HG02840 (cell line): ENCODE measurements around the gene FBXO42.
"Not testable (repeated sequence)": the region's sequence is repeated elsewhere in the genome, so short reads cannot be mapped to it uniquely, and the experiment has no call there.

ENCODE experiments used
- ATAC-seq: cut with Tn5 transposase; IDR thresholded peaks from one replicate; pipeline ENCODE4 v1.9.1; 2021; ENCODE audit warnings: mild to moderate bottlenecking, moderate library complexity, moderate number of reproducible peaks; ENCODE audit not compliant: unreplicated experiment, low FRiP score

The FBXO42 gene

GRCh38 chr1:16372535-16373285 lies 20.4 kb upstream of the FBXO42 start:
- no peak for ATAC-seq

- ATAC-seq, result no peak
These were observed 19.4 kb upstream of the FBXO42 start for GRCh38 chr1:16371725-16372124.

DNA sequence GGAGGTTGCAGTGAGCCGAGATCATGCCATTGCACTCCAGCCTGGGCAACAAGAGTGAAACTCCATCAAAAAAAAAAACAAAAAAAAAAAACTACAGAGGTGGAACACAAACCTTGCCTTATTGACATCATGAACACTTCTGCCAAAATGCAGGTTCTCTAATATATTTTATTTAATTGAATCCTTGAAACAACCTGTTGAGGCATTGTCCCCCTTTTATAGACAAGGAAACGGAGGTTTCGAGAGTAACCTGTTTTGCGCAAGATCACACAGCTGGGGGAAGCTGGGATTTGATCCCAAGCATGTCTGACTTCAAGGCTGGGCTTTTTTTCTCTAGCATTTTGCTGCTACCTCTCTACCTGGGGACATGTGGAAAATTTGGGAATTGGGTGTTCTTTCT lies 17.5 kb upstream of the FBXO42 start:
- no peak for ATAC-seq

GRCh38 chr1:16367968-16368890 lies 15.9 kb upstream of the FBXO42 start:
- no peak for ATAC-seq

GRCh38 chr1:16367258-16367967 lies 15.1 kb upstream of the FBXO42 start:
- ATAC-seq, result peak; percentile 68

GRCh38 chr1:16366722-16367257 lies 14.5 kb upstream of the FBXO42 start, which contains the start of gene SZRD1:
Gene SZRD1 (plus strand): TSS chr1:16367242. CDS start chr1:16367258, 16 bp downstream.
- ATAC-seq, result peak; percentile 69

DNA sequence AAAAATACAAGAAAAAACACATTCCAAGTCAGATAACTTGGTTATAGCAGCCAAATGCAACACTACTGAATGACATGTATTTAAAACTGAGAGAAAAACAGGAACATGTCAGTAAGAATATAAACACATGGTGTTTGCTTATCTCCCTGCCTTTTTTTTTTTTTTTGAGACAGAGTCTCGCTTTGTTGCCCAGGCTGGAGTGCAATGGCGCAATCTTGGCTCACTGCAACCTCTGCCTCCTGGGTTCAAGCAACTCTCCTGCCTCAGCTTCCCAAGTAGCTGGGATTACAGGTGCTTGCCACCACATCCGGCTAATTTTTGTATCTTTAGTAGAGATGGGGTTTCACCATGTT lies 12.8 kb upstream of the FBXO42 start:
- ATAC-seq, result not testable (repeated sequence)

DNA sequence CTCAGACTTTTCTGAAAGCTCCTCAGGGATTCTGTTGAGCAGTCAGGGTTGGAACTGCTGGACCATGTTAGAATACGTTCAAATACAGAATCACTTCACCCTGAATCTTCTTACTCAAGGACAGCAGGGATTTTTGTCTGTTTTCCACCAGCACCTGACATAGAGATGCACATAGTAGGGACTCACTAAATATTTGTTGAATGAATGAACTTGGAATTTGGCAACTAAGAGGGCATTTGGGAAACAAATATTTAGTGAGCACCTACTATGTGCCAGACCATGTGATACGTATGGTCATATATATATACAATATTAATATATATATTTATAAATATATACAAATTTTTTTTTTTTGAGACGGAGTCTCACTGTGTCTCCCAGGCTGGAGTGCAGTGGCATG lies 4.6 kb upstream of the FBXO42 start:
- ATAC-seq, result no peak

GRCh38 chr1:16354619-16355018 lies 2.3 kb upstream of the FBXO42 start:
- no peak for ATAC-seq

GRCh38 chr1:16352842-16353535 lies 709 bp upstream of the FBXO42 start:
- no peak for ATAC-seq

- no peak for ATAC-seq
These were observed 755 bp downstream of the FBXO42 start for GRCh38 chr1:16351456-16351993.

GRCh38 chr1:16349847-16350406 lies 2.4 kb downstream of the FBXO42 start:
- no peak for ATAC-seq

GRCh38 chr1:16348414-16349182 lies 3.7 kb downstream of the FBXO42 start:
- ATAC-seq, result no peak

DNA sequence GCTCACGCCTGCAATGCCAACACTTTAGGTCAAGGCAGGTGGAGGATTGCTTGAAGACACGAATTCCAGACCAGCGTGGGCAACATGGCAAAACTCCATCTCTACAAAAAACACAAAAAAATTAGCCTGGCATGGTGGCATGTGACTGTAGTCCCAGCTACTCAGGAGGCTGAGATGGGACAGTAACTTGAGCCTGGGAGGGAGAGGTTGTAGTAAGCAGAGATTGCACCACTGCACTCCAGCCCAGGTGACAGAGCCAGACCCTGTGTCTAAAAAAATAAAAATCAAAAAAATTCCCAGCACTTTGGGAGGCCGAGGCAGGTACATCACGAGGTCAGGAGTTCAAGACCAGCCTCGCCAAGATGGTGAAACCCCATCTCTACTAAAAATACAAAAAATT lies 9.0 kb downstream of the FBXO42 start:
- ATAC-seq, result not testable (repeated sequence)

DNA sequence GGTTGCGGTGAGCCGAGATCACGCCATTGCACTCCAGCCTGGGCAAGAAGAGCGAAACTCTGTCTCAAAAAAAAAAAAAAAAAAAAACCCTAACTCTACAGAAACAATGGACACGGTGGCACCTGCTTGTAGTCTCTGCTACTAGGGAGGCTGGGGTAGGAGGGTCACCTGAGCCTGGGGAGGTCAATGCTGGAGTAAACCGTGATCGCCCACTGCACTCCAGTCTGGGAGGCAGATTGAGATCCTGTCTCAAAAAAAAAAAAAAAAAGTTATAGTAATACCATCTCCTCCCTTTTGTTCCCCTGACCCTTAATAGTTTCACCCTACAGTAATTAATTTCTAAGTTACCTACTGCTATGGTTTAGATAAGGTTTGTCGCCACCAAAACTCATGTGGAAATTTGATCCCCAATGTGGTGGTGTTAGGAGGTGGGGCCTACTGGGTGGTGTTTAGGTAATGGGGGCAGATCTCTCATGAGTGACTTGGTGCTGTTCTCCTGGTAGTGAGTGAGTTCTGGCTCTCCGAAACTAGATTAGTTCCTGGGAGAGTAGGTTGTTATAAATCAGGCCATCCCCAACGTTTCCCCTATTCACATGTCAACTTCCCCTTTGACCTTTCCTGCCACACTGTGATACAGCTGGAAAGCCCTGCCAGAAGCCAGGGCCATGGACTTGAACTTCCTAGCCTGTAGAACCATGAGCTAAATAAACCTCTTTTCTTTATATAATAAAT lies 9.8 kb downstream of the FBXO42 start:
- no peak for ATAC-seq

- no peak for ATAC-seq
These were observed 11.6 kb downstream of the FBXO42 start for GRCh38 chr1:16340673-16341072.

DNA sequence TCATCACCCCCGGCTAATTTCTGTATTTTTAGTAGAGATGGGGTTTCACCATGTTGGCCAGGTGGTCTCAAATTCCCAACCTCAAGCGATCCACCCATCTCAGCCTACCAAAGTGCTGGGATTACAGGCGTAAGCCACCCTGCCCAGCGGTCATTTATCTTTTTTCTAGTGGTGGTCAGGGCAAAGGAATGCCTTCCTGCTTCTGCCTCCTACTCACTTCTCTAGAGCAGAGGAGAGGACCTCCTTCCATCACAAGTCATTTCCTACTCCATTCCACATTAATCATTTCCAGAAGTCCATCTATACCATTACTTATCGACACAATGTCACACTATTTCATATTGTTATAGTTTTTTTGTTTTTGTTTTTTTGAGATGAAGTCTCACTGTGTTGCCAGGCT lies 13.3 kb downstream of the FBXO42 start:
- ATAC-seq, result no peak
